ENCODE measurements around the gene MLST8.

The MLST8 gene

DNA sequence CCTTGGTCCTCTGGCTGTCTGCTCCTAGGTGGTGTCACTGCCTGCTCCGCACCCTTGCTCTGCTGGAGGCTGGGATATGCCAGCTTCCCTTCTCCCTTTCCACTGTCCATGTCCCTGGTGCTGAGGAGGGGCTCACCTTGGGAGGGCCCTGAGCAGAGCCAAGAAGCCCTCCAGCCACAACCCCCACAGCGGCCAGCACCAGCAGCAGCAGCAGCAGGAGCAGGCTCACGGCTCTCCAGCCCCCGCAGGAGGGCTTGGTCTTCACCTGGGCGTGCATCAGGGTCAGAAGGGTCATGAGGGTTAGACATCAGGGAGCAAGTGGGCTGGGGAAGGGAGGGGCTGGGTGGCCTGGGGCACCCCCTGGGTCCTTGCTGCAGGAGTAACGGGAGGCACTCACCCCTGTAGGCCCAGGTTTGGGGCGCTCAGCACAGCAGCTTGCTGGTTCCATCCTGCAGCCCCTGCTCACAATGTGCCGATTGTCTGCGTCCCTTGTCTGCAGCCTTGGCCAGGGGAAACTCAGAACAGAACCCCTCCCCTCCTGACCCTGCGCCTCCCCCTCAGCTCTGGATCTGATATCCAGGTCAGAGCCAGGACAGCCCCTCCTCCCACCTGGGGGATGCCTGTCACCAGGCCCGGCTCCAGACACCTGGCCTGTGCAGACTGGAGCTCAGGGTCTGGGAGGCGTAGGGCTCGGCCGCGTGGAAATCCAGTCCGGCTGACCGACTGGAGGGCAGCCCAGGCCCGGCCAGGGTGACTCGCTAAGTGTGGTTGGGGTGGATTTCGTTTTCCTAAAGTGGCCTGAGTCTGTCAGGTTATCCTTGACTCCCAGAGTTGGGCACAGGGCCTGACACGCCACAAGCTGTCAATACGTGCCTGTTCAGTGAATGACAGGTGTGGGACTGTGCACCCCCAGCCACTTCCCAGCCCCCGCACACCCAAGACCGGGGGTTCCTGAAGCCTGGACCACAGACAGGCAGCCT is 5.4 kb downstream of the MLST8 start, which contains the start of gene BRICD5:
Gene BRICD5 (minus strand): TSS at position 478 of the 980 bp plus-strand sequence. CDS start 30 bp downstream, at position 448.
- no peak for FAIRE-seq

DNA sequence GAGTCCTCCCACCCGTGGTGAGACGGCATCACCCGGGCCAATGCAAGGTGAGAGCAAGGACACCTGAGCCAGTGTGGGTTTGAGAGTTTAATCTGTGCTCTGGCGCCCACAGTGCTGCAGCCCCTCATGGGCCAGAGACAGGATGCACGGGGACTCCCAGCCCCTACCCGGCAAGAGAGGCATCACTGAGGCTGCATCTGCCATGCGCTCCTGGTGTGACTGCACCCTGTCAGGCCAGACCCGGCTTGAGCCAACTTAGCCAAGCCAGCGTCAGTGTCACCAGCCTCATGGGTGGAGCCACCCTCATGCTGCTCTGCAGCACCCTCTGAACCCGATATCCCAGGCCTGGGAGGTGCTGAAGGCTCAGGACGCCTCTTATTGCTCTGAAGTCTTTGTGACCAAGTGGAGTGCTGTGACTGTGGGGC is 6.7 kb downstream of the MLST8 start:
- no peak for FAIRE-seq

- FAIRE-seq = peak; percentile 72
Measured at GRCh38 chr16:2212362-2213324, 7.4 kb downstream of the MLST8 start.

- no peak for FAIRE-seq
Measured at GRCh38 chr16:2213817-2214718, 8.8 kb downstream of the MLST8 start.

GRCh38 chr16:2214719-2214968 is 9.4 kb downstream of the MLST8 start, which contains the start of gene PGP:
TSS of gene PGP (minus strand) at chr16:2214840. CDS start at chr16:2214777, 63 bp downstream.
- FAIRE-seq = no peak

DNA sequence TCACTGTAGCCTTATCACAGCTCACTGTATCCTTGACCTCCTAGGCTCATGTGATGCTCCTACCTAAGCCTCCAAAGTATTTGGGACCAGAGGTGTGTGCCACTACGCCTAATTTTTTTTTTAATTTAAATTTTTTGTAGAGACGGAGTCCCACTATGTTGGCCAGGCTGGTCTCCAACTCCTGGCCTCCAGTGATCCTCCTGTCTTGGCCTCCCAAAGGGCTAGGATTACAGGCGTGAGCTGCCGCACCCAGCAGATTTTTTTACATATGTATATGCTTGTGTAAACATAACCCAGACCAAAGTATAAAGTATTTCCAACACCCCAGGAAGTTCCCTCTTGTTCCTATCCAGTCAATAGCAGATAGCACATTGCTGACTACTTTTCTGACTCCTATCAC is 11.1 kb downstream of the MLST8 start:
- FAIRE-seq = no peak

DNA sequence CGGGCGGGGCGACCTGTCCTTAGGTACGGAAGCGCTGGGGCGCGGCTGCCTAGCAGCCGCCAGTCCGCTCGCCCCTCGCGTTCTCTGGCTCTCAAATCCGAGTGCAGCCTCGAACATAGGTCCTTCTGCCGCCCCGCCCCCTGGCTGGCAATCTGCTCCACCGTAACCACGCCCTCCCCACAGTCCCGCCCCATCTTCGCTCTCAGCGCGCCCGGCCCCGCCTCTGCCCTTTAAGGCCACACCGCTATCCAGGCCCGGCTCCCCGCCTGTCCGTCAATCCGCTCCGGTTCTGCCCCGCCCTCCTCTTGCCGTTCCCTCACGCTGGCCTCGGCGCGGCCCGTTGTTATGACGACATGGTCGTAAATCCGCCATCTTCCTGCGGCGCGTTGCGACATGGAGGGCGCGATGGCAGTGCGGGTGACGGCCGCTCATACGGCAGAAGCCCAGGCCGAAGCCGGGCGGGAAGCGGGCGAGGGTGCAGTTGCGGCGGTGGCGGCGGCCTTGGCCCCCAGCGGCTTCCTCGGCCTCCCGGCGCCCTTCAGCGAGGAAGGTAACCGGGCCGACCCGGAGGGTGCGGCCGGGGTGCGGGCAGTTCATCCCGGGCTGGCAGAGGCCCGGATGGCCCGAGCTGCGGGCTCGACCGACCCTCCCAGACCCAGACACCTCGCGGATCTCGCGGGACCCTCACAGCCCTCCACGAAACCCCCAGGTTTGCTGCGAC is 18.1 kb downstream of the MLST8 start, which contains the start of gene E4F1:
Gene E4F1 (plus strand): TSS at position 371 of the 721 bp plus-strand sequence. CDS start 23 bp downstream, at position 394.
- peak; percentile 96 for FAIRE-seq

- no peak for FAIRE-seq
Measured at GRCh38 chr16:2223942-2224486, 18.8 kb downstream of the MLST8 start.

- FAIRE-seq = no peak
Measured at GRCh38 chr16:2226245-2226793, 21.1 kb downstream of the MLST8 start.

DNA sequence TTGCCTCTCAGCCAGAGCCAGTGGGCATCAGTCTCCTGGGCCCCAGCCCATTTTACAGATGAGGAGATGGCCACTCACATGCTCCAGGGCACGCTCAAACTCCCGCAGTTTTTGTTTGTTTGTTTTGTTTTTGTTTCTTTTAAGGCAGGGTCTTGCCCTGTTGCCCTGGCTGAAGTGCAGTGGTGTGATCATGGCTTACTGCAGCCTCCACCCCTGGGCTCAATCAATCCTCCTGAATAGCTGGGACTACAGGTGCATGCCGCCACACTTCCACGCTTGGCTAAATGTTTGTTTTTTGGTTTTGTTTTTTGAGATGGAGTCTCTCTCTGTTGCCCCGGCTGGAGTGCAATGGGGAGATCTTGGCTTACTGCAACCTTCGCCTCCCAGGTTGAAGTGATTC is 21.7 kb downstream of the MLST8 start:
- FAIRE-seq = no peak

- FAIRE-seq = no peak
Measured at GRCh38 chr16:2228161-2228824, 23.0 kb downstream of the MLST8 start.

DNA sequence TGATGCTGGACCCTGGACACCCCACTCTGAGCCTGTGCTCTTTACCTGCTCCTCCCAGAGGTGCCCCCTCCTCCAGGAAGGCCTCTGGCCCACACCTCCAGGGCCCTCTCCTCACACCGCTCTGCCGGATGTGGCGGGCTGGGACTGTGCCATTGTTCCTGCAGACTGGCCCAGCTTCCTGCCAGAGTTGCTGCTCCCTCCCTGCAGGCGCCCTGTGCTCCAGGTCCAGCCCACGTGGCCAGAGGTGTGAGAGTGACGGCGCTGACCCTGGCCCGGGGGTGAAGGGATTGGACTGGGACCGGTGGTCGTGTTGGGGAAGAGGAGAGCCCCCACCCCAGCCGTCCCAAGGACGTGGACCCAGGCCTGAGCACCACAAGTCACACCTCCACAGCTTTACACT is 23.8 kb downstream of the MLST8 start:
- FAIRE-seq = no peak

- no peak for FAIRE-seq
Measured at GRCh38 chr16:2229632-2230250, 24.5 kb downstream of the MLST8 start.

GRCh38 chr16:2230376-2230775 is 25.1 kb downstream of the MLST8 start:
- no peak for FAIRE-seq

GRCh38 chr16:2231016-2231931 is 26.0 kb downstream of the MLST8 start:
- FAIRE-seq = no peak

GRCh38 chr16:2232094-2232990 is 27.1 kb downstream of the MLST8 start:
- no peak for FAIRE-seq

DNA sequence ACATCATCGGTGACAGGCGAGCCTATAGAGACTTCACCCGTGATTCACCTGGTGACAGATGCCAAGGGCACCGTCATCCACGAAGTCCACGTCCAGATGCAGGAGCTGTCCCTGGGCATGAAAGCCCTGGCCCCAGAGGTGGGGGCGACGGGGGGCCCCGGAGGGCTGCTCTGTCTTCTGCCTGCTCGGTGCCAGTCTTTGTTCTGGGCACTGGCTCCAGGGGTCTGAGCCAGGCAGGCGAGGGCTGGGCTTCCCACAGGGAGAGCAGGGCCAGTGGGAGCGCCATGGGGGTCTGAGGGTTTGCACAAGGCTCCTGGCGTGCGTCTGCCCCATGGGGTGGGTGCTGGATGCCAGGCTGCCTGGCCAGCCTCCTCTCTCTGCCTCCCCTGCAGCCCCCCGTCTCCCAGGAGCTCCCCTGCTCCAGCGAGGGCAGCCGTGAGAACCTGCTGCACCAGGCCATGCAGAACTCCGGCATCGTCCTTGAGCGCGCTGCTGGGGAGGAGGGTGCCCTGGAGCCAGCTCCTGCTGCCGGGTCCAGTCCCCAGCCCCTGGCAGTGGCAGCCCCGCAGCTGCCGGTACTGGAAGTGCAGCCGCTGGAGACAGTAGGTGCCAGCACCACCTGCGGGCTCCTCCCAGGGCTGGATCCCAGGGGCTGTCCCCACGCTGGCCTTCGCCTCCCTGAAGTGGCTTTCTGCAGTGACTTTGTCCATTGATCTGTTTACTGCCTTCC is 28.0 kb downstream of the MLST8 start:
- FAIRE-seq = no peak

Measured in G401.6 (cell line).